H9 (cell line): ENCODE measurements around the gene FAM98C. TPM values are rescaled to one million over a fixed set of nuclear protein-coding genes. Genes with fewer than 3 reads are reported as not detected.
A peak's percentile ranks its signal among the peaks of the same experiment; 100 is the strongest.

ENCODE experiments used
- DNase-seq: peaks from one replicate; pipeline ENCODE4 v3.0.0-alpha.2; 2017
- H2AFZ ChIP-seq: one replicate; pipeline ENCODE4 v1.6.1; 2013; ENCODE audit warnings: mild to moderate bottlenecking, low read length, control low read depth, moderate library complexity
- H2AK5ac ChIP-seq: 2 replicates; pipeline ENCODE4 v1.6.1; 2013; ENCODE audit warnings: low read length, control low read depth, mixed read lengths; ENCODE audit not compliant: insufficient read length
- H2BK120ac ChIP-seq: one replicate; pipeline ENCODE4 v1.6.1; 2013; ENCODE audit warnings: low read depth, mild to moderate bottlenecking, low read length, control low read depth, inconsistent platforms; ENCODE audit not compliant: poor library complexity, severe bottlenecking
- H2BK12ac ChIP-seq: 2 replicates; pipeline ENCODE4 v1.6.1; 2013; ENCODE audit warnings: low read length, control low read depth, mixed read lengths, low read depth; ENCODE audit not compliant: insufficient read length
- H2BK15ac ChIP-seq: 2 replicates; pipeline ENCODE4 v1.6.1; 2013; ENCODE audit warnings: low read depth, low read length, control low read depth
- H2BK20ac ChIP-seq: one replicate; pipeline ENCODE4 v1.6.1; 2013; ENCODE audit warnings: low read depth, mild to moderate bottlenecking, low read length, control low read depth, inconsistent platforms; ENCODE audit not compliant: poor library complexity, severe bottlenecking
- H2BK5ac ChIP-seq: 2 replicates; pipeline ENCODE4 v1.6.1; 2013; ENCODE audit warnings: low read length, control low read depth, mixed read lengths; ENCODE audit not compliant: insufficient read length
- H3K14ac ChIP-seq: 2 replicates; pipeline ENCODE4 v1.6.1; 2013; ENCODE audit warnings: low read length, control low read depth; ENCODE audit not compliant: insufficient read depth
- H3K18ac ChIP-seq: 2 replicates; pipeline ENCODE4 v1.6.1; 2013; ENCODE audit warnings: low read depth, mild to moderate bottlenecking, mixed read lengths, low read length, control low read depth; ENCODE audit not compliant: insufficient read length
- H3K23ac ChIP-seq: 2 replicates; pipeline ENCODE4 v1.6.1; 2013; ENCODE audit warnings: low read length, control low read depth, mixed read lengths, low read depth; ENCODE audit not compliant: insufficient read length
- H3K23me2 ChIP-seq: 2 replicates; pipeline ENCODE4 v1.6.1; 2013; ENCODE audit warnings: low read depth, mild to moderate bottlenecking, mixed read lengths, low read length, control low read depth; ENCODE audit not compliant: insufficient read length, poor library complexity, severe bottlenecking
- H3K27ac ChIP-seq: 2 replicates; pipeline ENCODE4 v1.5.1; 2013; ENCODE audit warnings: low read length, control low read depth, mixed read lengths, low read depth; ENCODE audit not compliant: insufficient read length
- H3K27me3 ChIP-seq: 2 replicates; pipeline ENCODE4 v1.6.1; 2013; ENCODE audit warnings: low read length, control low read depth, inconsistent platforms; ENCODE audit not compliant: insufficient read depth
- H3K4ac ChIP-seq: 2 replicates; pipeline ENCODE4 v1.6.1; 2013; ENCODE audit warnings: low read depth, mild to moderate bottlenecking, control low read depth, inconsistent platforms, low read length, moderate library complexity
- H3K4me1 ChIP-seq: 2 replicates; pipeline ENCODE4 v1.6.1; 2013; ENCODE audit warnings: low read length, control low read depth, inconsistent platforms; ENCODE audit not compliant: insufficient read depth
- H3K4me2 ChIP-seq: 2 replicates; pipeline ENCODE4 v1.6.1; 2013; ENCODE audit warnings: low read length, control low read depth, mixed read lengths; ENCODE audit not compliant: insufficient read length, insufficient read depth
- H3K56ac ChIP-seq: 2 replicates; pipeline ENCODE4 v1.6.1; 2013; ENCODE audit warnings: low read depth, mild to moderate bottlenecking, mixed read lengths, low read length, control low read depth; ENCODE audit not compliant: insufficient read length
- H3K79me1 ChIP-seq: 2 replicates; pipeline ENCODE4 v1.6.1; 2013; ENCODE audit warnings: low read depth, mild to moderate bottlenecking, moderate library complexity, low read length, control low read depth, inconsistent platforms; ENCODE audit not compliant: insufficient read depth, poor library complexity, severe bottlenecking
- H3K79me2 ChIP-seq: 2 replicates; pipeline ENCODE4 v1.6.1; 2013; ENCODE audit warnings: low read length, control low read depth, inconsistent platforms; ENCODE audit not compliant: insufficient read depth
- H3K9ac ChIP-seq: 2 replicates; pipeline ENCODE4 v1.6.1; 2013; ENCODE audit warnings: low read length, control low read depth, mixed read lengths; ENCODE audit not compliant: insufficient read length; ENCODE audit errors: extremely low read depth
- H3K9me3 ChIP-seq: one replicate; pipeline ENCODE4 v1.6.1; 2013; ENCODE audit warnings: low read depth, low read length, inconsistent platforms; ENCODE audit not compliant: control insufficient read depth
- H3T11ph ChIP-seq: one replicate; pipeline ENCODE4 v1.6.1; 2013; ENCODE audit warnings: mild to moderate bottlenecking, low read length, control low read depth, inconsistent platforms
- H4K20me1 ChIP-seq: one replicate; pipeline ENCODE4 v1.6.1; 2013; ENCODE audit not compliant: control insufficient read depth, insufficient read length, insufficient read depth
- H4K5ac ChIP-seq: 2 replicates; pipeline ENCODE4 v1.6.1; 2013; ENCODE audit warnings: low read depth, mild to moderate bottlenecking, mixed read lengths, low read length, control low read depth; ENCODE audit not compliant: insufficient read length
- H4K8ac ChIP-seq: replicated peaks from 2 replicates; pipeline ENCODE4 v1.6.1; 2013; ENCODE audit warnings: low read length, control low read depth, mixed read lengths, low read depth; ENCODE audit not compliant: insufficient read length
- H4K91ac ChIP-seq: 2 replicates; pipeline ENCODE4 v1.6.1; 2013; ENCODE audit warnings: low read depth, mild to moderate bottlenecking, moderate library complexity, mixed read lengths, low read length, control low read depth; ENCODE audit not compliant: insufficient read length
- H3K27ac Mint-ChIP-seq, 3 experiments: 2 replicates in 2 of 3; 3 replicates in 1 of 3; pipeline ENCODE4 v1.8.0; 2020 to 2021; ENCODE audit warnings: mixed read lengths in 3 of 3, mild to moderate bottlenecking in 1 of 3, moderate library complexity in 1 of 3
- H3K27me3 Mint-ChIP-seq: 2 replicates; pipeline ENCODE4 v1.8.0; 2021; ENCODE audit warnings: low read depth, mild to moderate bottlenecking, moderate library complexity, mixed read lengths
- H3K36me3 Mint-ChIP-seq, 3 experiments: 2 replicates in 2 of 3; 3 replicates in 1 of 3; pipeline ENCODE4 v1.8.0; 2020 to 2021; ENCODE audit warnings: low read depth in 3 of 3, mixed read lengths in 3 of 3; ENCODE audit not compliant: insufficient read depth in 1 of 3
- H3K4me1 Mint-ChIP-seq, 2 experiments: 2 replicates each; pipeline ENCODE4 v1.8.0; 2020; ENCODE audit warnings: mixed read lengths in 2 of 2
- H3K4me3 Mint-ChIP-seq, 2 experiments: 2 replicates in 1 of 2; 3 replicates in 1 of 2; pipeline ENCODE4 v1.8.0; 2020 to 2021; ENCODE audit warnings: mild to moderate bottlenecking in 2 of 2, mixed read lengths in 2 of 2, moderate library complexity in 1 of 2
- H3K9me3 Mint-ChIP-seq, 2 experiments: 2 replicates in 1 of 2; 3 replicates in 1 of 2; pipeline ENCODE4 v1.8.0; 2020; ENCODE audit warnings: mild to moderate bottlenecking in 2 of 2, mixed read lengths in 2 of 2, moderate library complexity in 1 of 2
- CTCF ChIP-seq: fragments of 200-600 bp; sonication (generic); conservative IDR thresholded peaks from 3 replicates; pipeline ENCODE4 v1.8.0; 2021; ENCODE audit warnings: antibody characterized with exemption, mild to moderate bottlenecking
- WGBS: extraction: QIAGEN DNeasy Blood & Tissue Kit; methylation state at CpG from one replicate; pipeline ENCODE4 v1.1.7; 2013; ENCODE audit warnings: missing lambda C conversion rate, low lambda C conversion rate, mixed read lengths; ENCODE audit not compliant: insufficient read length; ENCODE audit errors: extremely low coverage; 5-methylcytosine and 5-hydroxymethylcytosine counted together
- total RNA-seq: library from RNA; stranded (reverse); gene quantifications from 2 replicates; pipeline ENCODE4 v1.2.1, GENCODE V29; 2021

Gene FAM98C
- total RNA-seq, 1 experiment from 2014 or later = 16.4 TPM

GRCh38 chr19:38388349-38389100 lies 14.4 kb upstream of the FAM98C start, which contains the start of gene SPRED3:
Gene SPRED3 (plus strand): TSS chr19:38388697. CDS start chr19:38390303, 1,606 bp downstream.
- no peak for DNase-seq
- peaks cover 39 to 51% of the 10 kb centered on the region in 2 experiments for H3K4me1 Mint-ChIP-seq
- no peak within 1 kb of the TSS for H4K8ac ChIP-seq

More at GRCh38 chr19:38388349-38389100, 14.4 kb upstream of the FAM98C start, which contains the start of gene SPRED3:
- Histone ChIP-seq H3T11ph (no peak within 1 kb of the TSS), H3K23me2 (peaks cover 35% of the 10 kb centered on the region), H4K91ac (no peak within 1 kb of the TSS), H3K4me2 (peak within 1 kb of the TSS; percentile 88), H3K27ac (no peak within 1 kb of the TSS), H3K23ac (no peak within 1 kb of the TSS), H3K14ac (peak within 1 kb of the TSS; percentile 77), H2BK20ac (no peak within 1 kb of the TSS), H2BK5ac (no peak within 1 kb of the TSS), H2BK15ac (no peak within 1 kb of the TSS), H3K18ac (peak within 1 kb of the TSS; percentile 64), H2AK5ac (no peak within 1 kb of the TSS), H3K56ac (no peak within 1 kb of the TSS), H2AFZ (peak within 1 kb of the TSS; percentile 70), H3K79me1 (no peaks in the 10 kb centered on the region), H3K4me1 (no peaks in the 10 kb centered on the region; the same call in 1 of the 2 replicates), H3K9ac (peak within 1 kb of the TSS; percentile 63), H3K27me3 (no peaks in the 10 kb centered on the region), H4K5ac (no peak within 1 kb of the TSS), H3K4ac (no peak within 1 kb of the TSS), H3K79me2 (no peaks in the 10 kb centered on the region; the same call in 1 of the 2 replicates), H4K20me1 (no peaks in the 10 kb centered on the region), H2BK12ac (no peak within 1 kb of the TSS), H3K9me3 (no peaks in the 10 kb centered on the region), H2BK120ac (peak within 1 kb of the TSS; percentile 15)
- TF ChIP-seq CTCF = no peak
- Mint-ChIP-seq H3K27me3 (peaks cover 7% of the 10 kb centered on the region; the same call in 1 of the 2 replicates), H3K36me3 (peaks cover 16 to 34% (median 21%) of the 10 kb centered on the region in 3 experiments), H3K9me3 (no peaks in the 10 kb centered on the region), H3K27ac (peak within 1 kb of the TSS; percentile 85 to 97 (median 97)), H3K4me3 (peak within 1 kb of the TSS; percentile 83 to 95)
- no CpG with 5 or more reads among the region's 46 CpGs for WGBS
